HG03039 (cell line): ENCODE results near the gene FAM186B.
A peak's percentile ranks its signal among the peaks of the same experiment; 100 is the strongest.

Source experiments
- ATAC-seq: cut with Tn5 transposase; IDR thresholded peaks from one replicate; pipeline ENCODE4 v1.9.1; 2021; ENCODE audit warnings: mild to moderate bottlenecking, moderate library complexity; ENCODE audit not compliant: unreplicated experiment

The FAM186B gene

DNA sequence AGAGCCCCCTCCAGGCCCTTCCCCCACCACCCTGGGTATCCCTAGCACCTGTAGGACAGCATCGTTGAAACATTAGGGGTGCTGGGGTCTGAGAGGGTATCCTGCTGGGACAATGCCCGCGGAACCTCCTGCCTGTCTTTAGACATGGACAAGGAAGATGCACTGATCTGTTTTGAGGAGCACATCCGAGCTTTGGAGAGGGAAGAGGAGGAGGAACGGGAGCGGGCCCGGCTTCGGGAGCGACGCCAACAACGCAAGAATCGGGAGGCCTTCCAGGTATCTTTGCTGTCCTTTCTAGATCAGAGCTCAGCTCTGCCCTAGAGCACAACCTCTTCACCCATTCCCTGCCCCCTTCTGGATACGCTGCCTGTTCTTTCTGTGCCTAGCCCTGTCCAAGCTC lies 31.1 kb upstream of the FAM186B start:
- ATAC-seq: no peak

- ATAC-seq: no peak
Measured at GRCh38 chr12:49635656-49636055, 30.2 kb upstream of the FAM186B start.

- no peak for ATAC-seq
Measured at GRCh38 chr12:49635036-49635435, 29.6 kb upstream of the FAM186B start.

- ATAC-seq: no peak
Measured at GRCh38 chr12:49633703-49634345, 28.4 kb upstream of the FAM186B start.

DNA sequence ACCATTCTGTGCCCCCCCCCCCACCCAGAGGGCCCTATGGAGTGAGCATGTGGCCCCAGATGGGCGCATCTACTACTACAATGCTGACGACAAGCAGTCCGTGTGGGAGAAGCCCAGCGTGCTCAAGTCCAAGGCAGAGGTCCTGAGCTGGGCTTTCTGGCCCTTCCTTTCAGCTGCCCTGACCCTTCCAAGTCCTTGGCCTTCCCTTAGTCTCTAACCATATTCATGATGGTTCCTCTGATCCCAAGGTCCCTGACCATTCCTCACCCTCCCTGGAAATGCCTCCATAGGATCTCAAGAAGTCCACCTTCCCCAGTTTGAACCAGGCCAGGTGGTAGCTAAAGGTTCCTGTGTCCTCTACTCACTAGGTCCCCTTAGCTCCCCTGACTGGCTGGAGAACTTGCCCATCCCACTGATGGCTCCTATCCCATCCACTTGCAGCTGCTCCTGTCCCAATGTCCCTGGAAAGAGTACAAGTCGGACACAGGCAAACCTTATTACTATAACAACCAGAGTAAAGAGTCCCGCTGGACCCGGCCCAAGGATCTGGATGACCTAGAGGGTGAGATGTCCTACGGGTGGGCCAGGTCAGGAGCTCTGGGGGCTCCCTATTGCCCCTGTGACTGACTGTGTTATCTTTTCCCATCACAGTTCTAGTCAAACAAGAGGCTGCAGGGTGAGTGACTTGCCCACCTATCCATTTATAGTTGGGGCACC lies 27.7 kb upstream of the FAM186B start:
- ATAC-seq: no peak

DNA sequence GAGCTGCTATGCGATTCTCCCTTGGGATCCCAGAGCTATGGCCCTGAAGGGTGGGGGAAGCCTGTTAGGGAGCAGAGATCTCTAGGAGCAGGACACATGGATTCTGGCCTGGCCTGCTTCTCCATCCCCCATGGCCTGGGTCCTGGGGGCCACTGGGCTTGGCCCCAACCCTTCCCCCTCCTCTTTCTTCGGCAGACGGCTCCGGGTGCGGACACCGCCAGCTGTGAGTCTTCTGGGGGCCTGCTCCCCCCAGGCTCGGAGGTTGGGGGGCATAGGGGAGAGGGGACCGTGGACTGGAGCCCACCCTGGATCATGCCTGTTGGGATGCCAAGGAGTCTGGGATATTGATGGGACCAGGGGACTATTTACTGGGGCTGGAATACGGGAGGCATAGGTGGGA lies 27.0 kb upstream of the FAM186B start:
- no peak for ATAC-seq

GRCh38 chr12:49631336-49631907 lies 26.0 kb upstream of the FAM186B start:
- ATAC-seq: no peak

GRCh38 chr12:49627752-49628360 lies 22.4 kb upstream of the FAM186B start:
- no peak for ATAC-seq

GRCh38 chr12:49626836-49627235 lies 21.4 kb upstream of the FAM186B start:
- no peak for ATAC-seq

DNA sequence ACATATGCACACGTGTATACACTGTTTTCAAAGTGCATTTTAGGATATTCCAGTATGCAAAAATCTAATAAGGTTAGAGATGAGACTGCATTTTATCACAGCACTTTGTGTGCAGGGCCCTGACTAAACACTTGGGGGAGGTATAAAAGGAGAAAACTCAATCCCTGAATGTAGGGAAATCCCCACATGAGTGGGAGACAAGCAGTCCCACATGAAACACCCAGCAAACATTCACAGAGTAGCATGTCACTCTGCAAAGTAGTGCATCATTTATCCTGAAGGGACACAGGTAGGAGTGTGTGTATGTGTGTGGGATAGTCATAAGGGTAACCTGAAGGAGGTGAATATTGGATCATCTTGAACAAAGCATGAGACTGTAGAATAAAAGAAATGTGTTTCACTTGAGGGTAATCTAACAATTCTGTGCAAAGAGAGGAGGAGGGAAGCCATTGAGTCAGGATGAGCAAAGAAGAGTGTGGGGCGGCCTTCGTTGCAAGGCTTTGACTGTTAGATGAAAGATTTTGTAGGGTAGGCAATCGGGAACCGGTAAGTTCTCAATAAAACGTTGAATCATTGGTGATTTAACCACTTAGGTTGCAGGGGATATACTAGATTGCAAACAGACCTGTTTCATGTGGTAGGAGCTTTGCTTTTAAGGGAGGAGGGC lies 20.9 kb upstream of the FAM186B start:
- no peak for ATAC-seq

GRCh38 chr12:49624921-49625577 lies 19.6 kb upstream of the FAM186B start:
- no peak for ATAC-seq

GRCh38 chr12:49623142-49623904 lies 17.9 kb upstream of the FAM186B start, which contains the start of gene PRPF40B:
PRPF40B (plus strand) TSS chr12:49623561; CDS start chr12:49623591, 30 bp downstream.
- peak; percentile 63 for ATAC-seq

- ATAC-seq: peak; percentile 10
Measured at GRCh38 chr12:49622501-49623141, 17.2 kb upstream of the FAM186B start.

GRCh38 chr12:49621651-49622500 lies 16.4 kb upstream of the FAM186B start:
- ATAC-seq: no peak

GRCh38 chr12:49619286-49619685 lies 13.8 kb upstream of the FAM186B start:
- no peak for ATAC-seq

DNA sequence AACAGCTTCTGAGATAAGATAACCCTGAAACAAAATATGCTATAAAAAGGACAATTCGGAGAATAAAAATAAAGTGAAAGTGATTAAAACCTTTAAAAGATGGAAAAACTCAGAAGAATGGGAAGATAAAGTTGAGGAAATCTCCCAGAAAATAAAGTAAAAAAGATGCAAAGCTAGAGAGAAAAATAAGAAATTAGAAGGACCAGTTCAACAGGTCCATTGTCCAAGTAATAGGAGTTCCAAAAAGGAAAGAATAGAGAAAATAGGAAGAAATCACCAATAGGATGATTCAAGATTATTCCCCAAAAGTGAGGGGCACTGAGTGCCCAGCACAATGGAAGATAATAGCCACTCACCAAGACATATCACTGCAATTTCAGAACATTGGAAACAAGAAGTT lies 13.1 kb upstream of the FAM186B start:
- ATAC-seq: no peak

DNA sequence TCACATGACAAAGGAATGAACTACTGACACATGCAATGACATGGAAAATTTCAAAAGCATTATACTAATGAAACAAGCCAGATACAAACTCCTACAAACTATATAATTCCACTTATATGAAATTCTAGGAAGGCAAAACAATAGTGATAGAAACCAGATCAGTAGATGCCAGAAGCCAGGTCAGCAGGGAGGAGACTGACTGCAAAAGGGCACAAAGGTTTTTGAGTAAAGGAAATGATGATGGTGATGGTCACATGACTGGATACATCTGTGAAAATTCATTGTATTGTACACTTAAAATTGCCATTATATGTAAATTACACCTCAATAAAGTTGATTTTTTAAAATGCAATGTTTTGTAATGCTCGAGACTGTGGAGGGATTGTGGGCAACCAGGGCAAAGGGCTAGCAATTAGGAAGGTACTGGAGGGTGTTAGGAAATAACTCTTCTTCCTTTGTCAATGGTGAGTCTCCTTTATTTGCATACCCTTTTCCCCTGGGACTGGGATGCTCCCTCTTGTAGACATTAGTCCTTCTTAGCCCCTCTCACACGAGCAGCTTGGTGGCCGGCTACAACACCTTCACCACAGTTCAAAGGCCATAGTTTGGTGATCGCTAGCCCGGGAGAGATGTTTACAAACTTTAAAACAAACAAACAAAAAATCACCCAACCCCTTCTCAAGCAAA lies 11.2 kb upstream of the FAM186B start:
- no peak for ATAC-seq

- ATAC-seq: no peak
Measured at GRCh38 chr12:49615725-49616124, 10.3 kb upstream of the FAM186B start.
